ENCODE data around the gene PODXL. TPM values are rescaled to one million over a fixed set of nuclear protein-coding genes. Genes with fewer than 3 reads are reported as not detected.

PODXL gene
- total RNA-seq, 1 donor from 2014 or later: 0.47 TPM

- peak overlapping the region; percentile 80 for H3K4me3 Mint-ChIP-seq
- H3K9me3 Mint-ChIP-seq: no peaks in the 10 kb centered on the region
- no peaks in the 10 kb centered on the region for H3K36me3 Mint-ChIP-seq (ENCODE audit: low read depth)
- intact Hi-C loops (cut with micrococcal nuclease): no loop called here
- H3K27me3 Mint-ChIP-seq: peaks cover 59% of the 10 kb centered on the region
- DNase-seq: no peak
- peaks cover 8% of the 10 kb centered on the region for H3K4me1 Mint-ChIP-seq
- H3K27ac Mint-ChIP-seq: no peak overlapping the region
Observed at GRCh38 chr7:131554880-131555516, 1.4 kb downstream of the PODXL start.

- Mint-ChIP-seq H3K27ac (no peak overlapping the region), H3K9me3 (no peaks in the 10 kb centered on the region), H3K4me3 (no peak overlapping the region), H3K27me3 (peaks cover 55% of the 10 kb centered on the region), H3K36me3 (ENCODE audit: low read depth) (no peaks in the 10 kb centered on the region), H3K4me1 (peaks cover 8% of the 10 kb centered on the region)
- intact Hi-C loops (cut with micrococcal nuclease): no loop called here
- DNase-seq: no peak
Observed at GRCh38 chr7:131553931-131554330, 2.5 kb downstream of the PODXL start.

- Mint-ChIP-seq H3K27me3 (peaks cover 43% of the 10 kb centered on the region), H3K4me3 (no peak overlapping the region), H3K4me1 (peaks cover 5% of the 10 kb centered on the region), H3K36me3 (ENCODE audit: low read depth) (no peaks in the 10 kb centered on the region), H3K9me3 (no peaks in the 10 kb centered on the region), H3K27ac (no peak overlapping the region)
- intact Hi-C loops (cut with micrococcal nuclease): no loop called here
- DNase-seq: no peak
Observed at GRCh38 chr7:131552053-131552452, 4.4 kb downstream of the PODXL start.

GRCh38 chr7:131550846-131551245 is 5.6 kb downstream of the PODXL start:
- H3K4me3 Mint-ChIP-seq: no peak overlapping the region
- H3K27me3 Mint-ChIP-seq: peaks cover 40% of the 10 kb centered on the region
- no peak for DNase-seq
- H3K9me3 Mint-ChIP-seq: no peaks in the 10 kb centered on the region
- H3K36me3 Mint-ChIP-seq (ENCODE audit: low read depth): no peaks in the 10 kb centered on the region
- H3K27ac Mint-ChIP-seq: no peak overlapping the region
- intact Hi-C loops (cut with micrococcal nuclease): no loop called here
- peaks cover 5% of the 10 kb centered on the region for H3K4me1 Mint-ChIP-seq

DNA sequence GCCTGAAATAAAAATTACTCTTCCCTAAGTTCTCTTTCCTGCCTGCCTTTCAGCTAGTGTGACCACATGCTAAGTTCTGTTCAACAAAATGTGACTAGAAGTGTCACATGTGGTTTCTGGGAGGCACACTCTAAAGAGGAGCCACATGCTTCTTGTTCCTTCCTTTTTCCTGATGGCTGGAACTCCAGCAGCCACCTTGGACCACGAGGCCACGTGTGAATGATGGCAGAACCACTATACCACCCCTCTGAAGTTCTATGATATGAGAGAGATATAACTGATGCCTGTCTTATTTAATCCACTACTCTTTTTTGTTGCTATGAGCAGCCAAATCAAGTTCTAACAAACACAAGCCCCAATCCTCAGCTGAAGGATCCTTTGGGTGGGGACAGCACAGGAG is 8.1 kb downstream of the PODXL start:
- H3K27me3 Mint-ChIP-seq: peaks cover 16% of the 10 kb centered on the region
- intact Hi-C loops (cut with micrococcal nuclease): loop anchor here (10.0 kb wide), 1 partner anchor 106 kb away; no protein-coding TSS in a partner anchor

GRCh38 chr7:131547589-131547988 is 8.8 kb downstream of the PODXL start:
- H3K4me3 Mint-ChIP-seq: no peak overlapping the region

More for the DNA sequence above, 8.1 kb downstream of the PODXL start:
- Mint-ChIP-seq H3K36me3 (ENCODE audit: low read depth) (no peaks in the 10 kb centered on the region), H3K4me3 (no peak overlapping the region), H3K9me3 (no peaks in the 10 kb centered on the region), H3K4me1 (peaks cover 8% of the 10 kb centered on the region), H3K27ac (no peak overlapping the region)
- no peak for DNase-seq

DNA sequence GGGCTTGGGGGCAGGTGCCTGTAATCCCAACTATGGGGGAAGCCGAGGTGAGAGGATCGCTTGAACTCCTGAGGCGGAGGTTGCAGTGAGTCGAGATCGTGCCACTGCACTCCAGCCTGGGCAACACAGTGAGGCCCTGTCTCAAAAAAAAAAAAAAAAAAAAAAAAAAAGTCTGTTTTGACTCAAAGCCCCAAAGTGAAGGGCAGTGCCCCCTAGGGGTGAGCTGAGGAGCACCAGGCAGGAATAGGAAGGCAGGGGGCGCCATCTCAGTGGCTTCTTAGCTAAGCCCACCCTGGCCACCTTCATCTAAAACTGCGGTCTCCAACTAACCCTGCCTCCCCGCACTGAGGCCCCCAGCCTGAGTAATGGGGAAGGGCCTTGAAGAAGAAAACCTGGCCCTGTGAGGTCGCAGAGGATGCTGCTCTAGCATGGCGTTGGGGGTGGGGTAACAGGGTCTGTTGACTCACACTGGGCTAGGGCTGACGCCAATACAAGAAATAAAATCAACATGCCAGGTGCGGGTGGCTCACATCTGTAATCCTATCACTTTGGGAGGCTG is 9.8 kb downstream of the PODXL start:
- H3K27ac Mint-ChIP-seq: no peak overlapping the region
- DNase-seq: peak; percentile 85

More at GRCh38 chr7:131547589-131547988, 8.8 kb downstream of the PODXL start:
- peaks cover 8% of the 10 kb centered on the region for H3K27me3 Mint-ChIP-seq
- H3K27ac Mint-ChIP-seq: no peak overlapping the region
- no peak for DNase-seq
- no peaks in the 10 kb centered on the region for H3K36me3 Mint-ChIP-seq (ENCODE audit: low read depth)
- H3K4me1 Mint-ChIP-seq: peaks cover 8% of the 10 kb centered on the region
- intact Hi-C loops (cut with micrococcal nuclease): loop anchor here (10.0 kb wide), 1 partner anchor 107 kb away; no protein-coding TSS in a partner anchor
- no peaks in the 10 kb centered on the region for H3K9me3 Mint-ChIP-seq

DNA sequence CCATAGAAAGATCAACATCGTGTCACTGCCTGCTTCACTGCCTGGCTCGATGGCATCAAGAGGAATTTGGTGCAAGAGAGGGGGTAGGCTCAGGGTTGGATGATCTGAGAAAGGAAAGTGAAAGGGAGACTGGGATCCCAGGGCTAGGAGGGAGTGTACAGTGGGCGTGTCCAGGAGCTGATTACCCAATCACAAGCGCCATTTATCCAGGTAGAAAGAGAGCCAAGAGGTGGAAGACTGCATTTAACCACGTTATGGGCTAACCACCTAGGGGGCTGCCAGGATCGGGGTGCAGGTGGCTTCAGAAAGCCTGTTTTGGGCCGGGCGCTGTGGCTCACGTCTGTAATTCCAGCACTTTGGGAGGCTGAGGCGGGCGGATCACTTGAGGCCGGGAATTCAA is 10.3 kb downstream of the PODXL start:
- Mint-ChIP-seq H3K4me1 (peaks cover 8% of the 10 kb centered on the region), H3K9me3 (no peaks in the 10 kb centered on the region), H3K4me3 (no peak overlapping the region), H3K27me3 (peaks cover 4% of the 10 kb centered on the region), H3K27ac (no peak overlapping the region), H3K36me3 (ENCODE audit: low read depth) (no peaks in the 10 kb centered on the region)
- intact Hi-C loops (cut with micrococcal nuclease): loop anchor here (10.0 kb wide), 1 partner anchor 109 kb away; no protein-coding TSS in a partner anchor
- peak; percentile 62 for DNase-seq

More for the DNA sequence above, 9.8 kb downstream of the PODXL start:
- Mint-ChIP-seq H3K4me1 (peaks cover 8% of the 10 kb centered on the region), H3K36me3 (ENCODE audit: low read depth) (no peaks in the 10 kb centered on the region), H3K4me3 (no peak overlapping the region), H3K9me3 (no peaks in the 10 kb centered on the region), H3K27me3 (peaks cover 6% of the 10 kb centered on the region)
- intact Hi-C loops (cut with micrococcal nuclease): loop anchor here (10.0 kb wide), 1 partner anchor 108 kb away; no protein-coding TSS in a partner anchor

DNA sequence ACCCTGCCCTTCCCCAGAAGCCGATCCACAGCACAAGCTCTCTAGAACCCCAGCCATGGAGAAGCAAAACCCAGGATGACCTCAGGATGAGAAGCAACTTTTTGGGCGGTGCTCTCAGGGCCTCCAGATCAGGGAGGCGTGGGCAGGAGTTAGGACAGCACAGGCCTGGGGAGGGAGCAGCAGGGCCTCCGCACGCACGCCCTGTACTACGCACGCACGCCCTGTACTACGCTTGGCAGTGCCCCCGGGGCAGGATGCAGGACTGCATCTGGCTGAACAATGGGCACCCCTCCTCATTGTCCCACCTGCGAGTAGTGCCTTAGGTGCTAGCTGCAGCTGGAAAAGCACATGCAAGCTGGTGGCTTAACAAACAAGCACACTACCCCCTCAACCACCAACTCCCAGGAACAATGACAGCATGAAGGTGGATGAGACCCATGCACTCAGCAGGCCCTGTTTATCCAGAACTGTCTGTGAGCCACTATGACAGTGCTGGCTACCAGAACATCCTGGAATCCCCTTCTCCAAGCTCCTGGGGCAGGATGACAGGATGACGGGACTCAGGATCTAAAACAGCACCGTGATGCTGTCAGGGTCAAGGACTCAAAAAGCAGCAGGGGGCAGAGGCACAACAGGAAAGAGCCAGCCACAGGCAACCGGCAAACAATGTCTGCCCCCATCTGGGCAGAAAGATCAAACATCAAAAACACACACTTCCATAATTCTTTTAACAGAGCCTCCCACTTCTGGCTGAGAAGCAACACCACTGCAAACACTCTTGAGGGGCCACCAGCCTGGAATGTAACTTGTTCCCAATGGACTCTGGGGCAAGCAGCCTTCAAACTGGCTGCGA is 11.8 kb downstream of the PODXL start:
- intact Hi-C loops (cut with micrococcal nuclease): loop anchor here (10.0 kb wide), 1 partner anchor 110 kb away; no protein-coding TSS in a partner anchor
- peak overlapping the region; percentile 52 for H3K27ac Mint-ChIP-seq
- H3K36me3 Mint-ChIP-seq (ENCODE audit: low read depth): no peaks in the 10 kb centered on the region
- peak; percentile 65 for DNase-seq
- no peaks in the 10 kb centered on the region for H3K9me3 Mint-ChIP-seq
- H3K4me1 Mint-ChIP-seq: peaks cover 8% of the 10 kb centered on the region
- H3K27me3 Mint-ChIP-seq: peaks cover 4% of the 10 kb centered on the region
- H3K4me3 Mint-ChIP-seq: no peak overlapping the region

GRCh38 chr7:131544021-131544420 is 12.4 kb downstream of the PODXL start:
- no peaks in the 10 kb centered on the region for H3K36me3 Mint-ChIP-seq (ENCODE audit: low read depth)
- DNase-seq: no peak
- peaks cover 4% of the 10 kb centered on the region for H3K27me3 Mint-ChIP-seq
- intact Hi-C loops (cut with micrococcal nuclease): loop anchor here (10.0 kb wide), 1 partner anchor 111 kb away; no protein-coding TSS in a partner anchor
- H3K4me3 Mint-ChIP-seq: no peak overlapping the region
- H3K4me1 Mint-ChIP-seq: peaks cover 8% of the 10 kb centered on the region
- H3K27ac Mint-ChIP-seq: no peak overlapping the region
- no peaks in the 10 kb centered on the region for H3K9me3 Mint-ChIP-seq

- no peak overlapping the region for H3K4me3 Mint-ChIP-seq
- H3K4me1 Mint-ChIP-seq: peaks cover 8% of the 10 kb centered on the region
- DNase-seq: no peak
- peaks cover under 1% of the 10 kb centered on the region for H3K27me3 Mint-ChIP-seq
- no peaks in the 10 kb centered on the region for H3K9me3 Mint-ChIP-seq
- H3K36me3 Mint-ChIP-seq (ENCODE audit: low read depth): no peaks in the 10 kb centered on the region
- no peak overlapping the region for H3K27ac Mint-ChIP-seq
- intact Hi-C loops (cut with micrococcal nuclease): loop anchor here (10.0 kb wide), 1 partner anchor 112 kb away; no protein-coding TSS in a partner anchor
Observed at GRCh38 chr7:131543298-131543697, 13.1 kb downstream of the PODXL start.

- H3K4me3 Mint-ChIP-seq: no peak overlapping the region
- no peaks in the 10 kb centered on the region for H3K9me3 Mint-ChIP-seq
- intact Hi-C loops (cut with micrococcal nuclease): loop anchor here (10.0 kb wide), 1 partner anchor 114 kb away; no protein-coding TSS in a partner anchor
- peaks cover 5% of the 10 kb centered on the region for H3K4me1 Mint-ChIP-seq
- no peak for DNase-seq
- H3K27me3 Mint-ChIP-seq: no peaks in the 10 kb centered on the region
- no peak overlapping the region for H3K27ac Mint-ChIP-seq
- no peaks in the 10 kb centered on the region for H3K36me3 Mint-ChIP-seq (ENCODE audit: low read depth)
Observed at GRCh38 chr7:131540491-131541162, 15.8 kb downstream of the PODXL start.

DNA sequence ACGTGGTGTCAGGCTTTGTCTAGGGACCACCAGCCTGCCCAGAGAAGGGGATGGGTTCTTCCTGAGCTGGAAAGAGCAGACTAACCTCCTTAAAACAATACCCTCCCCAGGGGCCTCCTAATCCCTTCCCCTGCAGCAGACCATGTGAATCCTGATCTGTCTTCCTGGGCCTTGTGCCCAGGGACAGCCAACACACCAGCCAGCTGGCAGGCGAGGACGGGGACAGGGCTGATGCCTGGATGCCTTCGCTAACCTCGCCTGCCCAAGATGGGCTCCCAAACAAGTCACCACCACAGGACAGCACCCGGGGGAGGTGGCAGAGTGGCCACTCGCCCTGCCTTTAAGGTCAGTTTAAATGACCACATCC is 17.6 kb downstream of the PODXL start:
- no peak for DNase-seq
- Mint-ChIP-seq H3K9me3 (no peaks in the 10 kb centered on the region), H3K4me1 (no peaks in the 10 kb centered on the region), H3K27ac (no peak overlapping the region), H3K27me3 (no peaks in the 10 kb centered on the region), H3K4me3 (no peak overlapping the region), H3K36me3 (ENCODE audit: low read depth) (no peaks in the 10 kb centered on the region)
- intact Hi-C loops (cut with micrococcal nuclease): no loop called here

Data from activated CD4-positive, alpha-beta T cell treated with anti-CD3 and anti-CD28 coated beads, Interleukin-2, amount 10 ng/mL, durations not matched to agents 24 days and 14 days (primary cell).